Rectal smooth muscle tissue (tissue), 1 donor: ENCODE measurements around the gene ADH4.

Experiments used
- H3K27ac ChIP-seq: one replicate; pipeline ENCODE4 v1.7.0; 2013; ENCODE audit warnings: low read depth, low read length, inconsistent platforms
- H3K27me3 ChIP-seq: one replicate; pipeline ENCODE4 v1.7.0; 2013; ENCODE audit warnings: low read length; ENCODE audit not compliant: control insufficient read depth, insufficient read depth
- H3K36me3 ChIP-seq: one replicate; pipeline ENCODE4 v1.7.0; 2013; ENCODE audit warnings: low read length; ENCODE audit not compliant: control insufficient read depth, insufficient read depth
- H3K4me1 ChIP-seq: one replicate; pipeline ENCODE4 v1.7.0; 2013; ENCODE audit warnings: low read length; ENCODE audit not compliant: control insufficient read depth, insufficient read depth
- H3K4me3 ChIP-seq: one replicate; pipeline ENCODE4 v1.7.0; 2013; ENCODE audit warnings: low read length
- H3K9ac ChIP-seq: one replicate; pipeline ENCODE4 v1.7.0; 2013; ENCODE audit warnings: low read length

Gene ADH4

DNA sequence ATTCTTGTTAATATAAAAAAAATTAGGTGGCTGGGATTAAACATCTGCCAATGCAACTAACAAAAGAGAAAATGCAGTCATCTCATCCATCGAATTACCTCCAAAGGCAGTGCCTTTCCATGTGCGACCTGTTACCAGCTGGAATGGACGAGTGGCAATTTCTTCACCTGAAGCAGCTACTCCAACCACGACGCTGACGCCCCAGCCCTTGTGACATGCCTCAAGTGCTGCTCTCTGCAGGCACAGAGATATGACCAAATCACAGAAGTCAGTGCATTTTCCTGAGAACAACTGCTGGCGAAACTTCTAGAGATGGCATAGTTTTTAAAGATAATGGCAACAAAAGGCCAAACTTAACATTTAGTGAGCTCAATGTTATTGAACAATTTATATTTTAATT is 69.3 kb downstream of the ADH4 start:
- Histone ChIP-seq H3K4me1 (no peaks in the 10 kb centered on the region), H3K27me3 (no peaks in the 10 kb centered on the region), H3K4me3 (no peak overlapping the region), H3K9ac (no peak overlapping the region), H3K36me3 (peaks cover 22% of the 10 kb centered on the region), H3K27ac (no peak overlapping the region)
